Transverse colon (tissue), 4 donors: ENCODE measurements around the gene SYCE3.

Source experiments
- CTCF ChIP-seq, 5 experiments: fragments of 200-600 bp in 3 of 5; fragments of 450-650 bp in 2 of 5; sonication (generic) in 3 of 5; IDR thresholded peaks; 1 replicate in 2 of 5; 2 replicates in 3 of 5; pipeline ENCODE4 v1.5.1; 2016 to 2017; ENCODE audit warnings: antibody characterized with exemption in 5 of 5, inconsistent platforms in 3 of 5, mild to moderate bottlenecking in 2 of 5, moderate library complexity in 1 of 5
- POLR2AphosphoS5 ChIP-seq, 3 donors: sonication (generic); formaldehyde crosslinking; IDR thresholded peaks; one replicate each; pipeline ENCODE4 v1.6.1; 2016; ENCODE audit warnings: antibody characterized with exemption in 3 of 3

GRCh38 chr22:50579752-50580151 lies 17.0 kb upstream of the SYCE3 start:
- TF ChIP-seq CTCF (IDR thresholded peaks at IDR 0.05) (no peak), POLR2AphosphoS5 (IDR thresholded peaks at IDR 0.05) (no peak)
